ENCODE data around the gene SPRED1. TPM values are rescaled to one million over a fixed set of nuclear protein-coding genes. Genes with fewer than 3 reads are reported as not detected.

SPRED1 gene
- total and polyA plus RNA-seq, 2 of the 13 experiments (the other 11 are each of a cell fraction or from before 2014, with no cell fraction given) = 3.8 to 9.6 TPM

DNA sequence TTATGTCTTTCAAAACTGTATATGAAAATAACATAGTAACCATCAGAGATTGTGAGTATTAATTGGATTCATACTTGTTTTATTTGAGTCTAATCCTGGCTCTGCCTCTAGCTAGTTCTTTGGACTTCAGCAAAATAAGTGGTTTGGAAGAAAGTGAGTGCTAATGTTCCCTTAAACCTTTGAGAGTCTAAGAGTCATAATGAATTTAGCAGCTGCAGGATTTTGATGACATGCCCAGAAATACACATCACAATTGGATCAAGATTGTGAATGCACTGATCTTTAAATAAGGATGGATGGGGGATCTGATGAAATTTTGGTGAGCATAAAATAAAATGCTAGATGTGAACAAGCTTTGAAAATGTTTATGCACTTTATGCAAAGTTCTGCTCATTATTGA lies 121.4 kb downstream of the SPRED1 start:
- in situ Hi-C loops (cut with HindIII; ENCODE audit: extremely low pct_ligation_motif_present, low pct_unique_long_range_greater_than_20kb) = no loop called here
- DNase-seq (ENCODE audit: low spot score) (no peak), FAIRE-seq (no peak), ATAC-seq (no peak)
- TF ChIP-seq SIN3B (IDR thresholded peaks at IDR 0.05; ENCODE audit: low read length) (no peak), ZNF737 (CRISPR knock-in tag; IDR thresholded peaks at IDR 0.05; ENCODE audit: borderline replicate concordance) (no peak), FOXK2 (IDR thresholded peaks at IDR 0.05) (no peak), BRCA1 (CRISPR knock-in tag; IDR thresholded peaks at IDR 0.05) (no peak), NCOR1 (IDR thresholded peaks at IDR 0.05; ENCODE audit: borderline replicate concordance, low read length) (no peak)
- TF ChIP-seq, protein P1, sequence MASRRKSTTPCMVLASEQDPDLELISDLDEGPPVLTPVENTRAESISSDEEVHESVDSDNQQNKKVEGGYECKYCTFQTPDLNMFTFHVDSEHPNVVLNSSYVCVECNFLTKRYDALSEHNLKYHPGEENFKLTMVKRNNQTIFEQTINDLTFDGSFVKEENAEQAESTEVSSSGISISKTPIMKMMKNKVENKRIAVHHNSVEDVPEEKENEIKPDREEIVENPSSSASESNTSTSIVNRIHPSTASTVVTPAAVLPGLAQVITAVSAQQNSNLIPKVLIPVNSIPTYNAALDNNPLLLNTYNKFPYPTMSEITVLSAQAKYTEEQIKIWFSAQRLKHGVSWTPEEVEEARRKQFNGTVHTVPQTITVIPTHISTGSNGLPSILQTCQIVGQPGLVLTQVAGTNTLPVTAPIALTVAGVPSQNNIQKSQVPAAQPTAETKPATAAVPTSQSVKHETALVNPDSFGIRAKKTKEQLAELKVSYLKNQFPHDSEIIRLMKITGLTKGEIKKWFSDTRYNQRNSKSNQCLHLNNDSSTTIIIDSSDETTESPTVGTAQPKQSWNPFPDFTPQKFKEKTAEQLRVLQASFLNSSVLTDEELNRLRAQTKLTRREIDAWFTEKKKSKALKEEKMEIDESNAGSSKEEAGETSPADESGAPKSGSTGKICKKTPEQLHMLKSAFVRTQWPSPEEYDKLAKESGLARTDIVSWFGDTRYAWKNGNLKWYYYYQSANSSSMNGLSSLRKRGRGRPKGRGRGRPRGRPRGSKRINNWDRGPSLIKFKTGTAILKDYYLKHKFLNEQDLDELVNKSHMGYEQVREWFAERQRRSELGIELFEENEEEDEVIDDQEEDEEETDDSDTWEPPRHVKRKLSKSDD (CRISPR knock-in tag; IDR thresholded peaks at IDR 0.05; ENCODE audit: low read depth) = no peak
- no peaks in the 10 kb centered on the region for H3K27me3 ChIP-seq (ENCODE audit: control insufficient read depth in 1 of 2, insufficient read depth in 2 of 2, low read length in 2 of 2)
- no peaks in the 10 kb centered on the region for H3K9me3 ChIP-seq (ENCODE audit: low read length)
- intact Hi-C loops (cut with micrococcal nuclease; ENCODE audit: unreplicated experiment) = no loop called here
- CTCF ChIA-PET (ENCODE audit: low intra/inter-chr PET ratio, low total read pairs) = no interaction called here
- no peaks in the 10 kb centered on the region for H3K79me2 ChIP-seq (ENCODE audit: insufficient read depth, low read length)
- no peak overlapping the region for H3K4me3 ChIP-seq (replicated peaks in 1 of 3; ENCODE audit: insufficient read depth in 1 of 3, low read depth in 2 of 3, low read length in 3 of 3)
- no peak overlapping the region for H3K27ac ChIP-seq (ENCODE audit: extremely low read length, insufficient read depth, low read length)
- no peak overlapping the region for H2AFZ ChIP-seq (ENCODE audit: low read length)
- no TSS peak for BruUV-seq (replicated peaks)
- no peaks in the 10 kb centered on the region for H3K4me1 ChIP-seq (ENCODE audit: insufficient read depth, low read length)
- POLR2A ChIA-PET = no interaction called here
- H3K4me2 ChIP-seq (ENCODE audit: low read depth, low read length) = no peak overlapping the region
- H3K9ac ChIP-seq (ENCODE audit: insufficient read depth, low read depth, low read length) = no peak overlapping the region
- H4K20me1 ChIP-seq (ENCODE audit: insufficient read depth, low read length) = no peaks in the 10 kb centered on the region
- H3K36me3 ChIP-seq (replicated peaks in 1 of 2; ENCODE audit: control insufficient read depth in 1 of 2, insufficient read depth in 2 of 2, low read length in 2 of 2) = no peaks in the 10 kb centered on the region

DNA sequence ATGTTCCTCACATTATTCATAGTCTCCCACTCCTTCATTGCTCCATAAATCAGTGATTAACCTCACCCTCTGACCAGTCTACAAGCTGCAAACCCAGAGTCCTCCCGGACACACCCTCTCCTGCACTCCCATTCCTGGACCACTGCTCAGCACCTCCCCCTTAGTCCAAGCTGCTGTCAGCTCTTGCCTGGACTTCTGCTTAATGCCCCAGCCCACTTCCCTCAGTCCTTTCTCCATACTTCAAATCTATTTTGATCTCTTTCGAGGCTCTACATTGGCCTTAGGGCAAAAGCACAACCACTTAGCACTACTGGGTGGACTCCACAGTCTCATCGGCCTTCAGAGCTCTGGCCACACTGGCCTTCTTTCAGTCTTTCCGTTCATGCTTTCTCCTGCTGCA lies 121.9 kb downstream of the SPRED1 start:
- Histone ChIP-seq H2AFZ (ENCODE audit: low read length) (no peak overlapping the region), H3K4me3 (replicated peaks in 1 of 3; ENCODE audit: insufficient read depth in 1 of 3, low read depth in 2 of 3, low read length in 3 of 3) (no peak overlapping the region), H3K9ac (ENCODE audit: insufficient read depth, low read depth, low read length) (no peak overlapping the region), H3K79me2 (ENCODE audit: insufficient read depth, low read length) (no peaks in the 10 kb centered on the region), H3K4me2 (ENCODE audit: low read depth, low read length) (no peak overlapping the region), H4K20me1 (ENCODE audit: insufficient read depth, low read length) (no peaks in the 10 kb centered on the region), H3K4me1 (ENCODE audit: insufficient read depth, low read length) (no peaks in the 10 kb centered on the region), H3K9me3 (ENCODE audit: low read length) (no peaks in the 10 kb centered on the region), H3K36me3 (replicated peaks in 1 of 2; ENCODE audit: control insufficient read depth in 1 of 2, insufficient read depth in 2 of 2, low read length in 2 of 2) (no peaks in the 10 kb centered on the region), H3K27ac (ENCODE audit: extremely low read length, insufficient read depth, low read length) (no peak overlapping the region), H3K27me3 (ENCODE audit: control insufficient read depth in 1 of 2, insufficient read depth in 2 of 2, low read length in 2 of 2) (no peaks in the 10 kb centered on the region)
- BruUV-seq (replicated peaks) = no TSS peak
- ATAC-seq = no peak
- intact Hi-C loops (cut with micrococcal nuclease; ENCODE audit: unreplicated experiment) (no loop called here), in situ Hi-C loops (cut with HindIII; ENCODE audit: extremely low pct_ligation_motif_present, low pct_unique_long_range_greater_than_20kb) (no loop called here)
- DNase-seq (ENCODE audit: low spot score) = no peak
- POLR2A ChIA-PET = no interaction called here
- no peak for FAIRE-seq
- 3% methylated on average over 4 of the region's 4 CpGs for WGBS (ENCODE audit: low lambda C conversion rate)
- CTCF ChIA-PET (ENCODE audit: low intra/inter-chr PET ratio, low total read pairs) = no interaction called here
- TF ChIP-seq ZFYVE20 (CRISPR knock-in tag; IDR thresholded peaks at IDR 0.05; ENCODE audit: borderline replicate concordance, low read depth) (no peak), RXRA (CRISPR knock-in tag; IDR thresholded peaks at IDR 0.05) (no peak), ARHGAP35 (CRISPR knock-in tag; IDR thresholded peaks at IDR 0.05; ENCODE audit: borderline replicate concordance) (no peak), WIZ (CRISPR knock-in tag; IDR thresholded peaks at IDR 0.05) (no peak), ZC3H4 (CRISPR knock-in tag; IDR thresholded peaks at IDR 0.05; ENCODE audit: borderline replicate concordance) (no peak), ZNF24 (IDR thresholded peaks at IDR 0.05) (no peak)
- TF ChIP-seq, protein P2, sequence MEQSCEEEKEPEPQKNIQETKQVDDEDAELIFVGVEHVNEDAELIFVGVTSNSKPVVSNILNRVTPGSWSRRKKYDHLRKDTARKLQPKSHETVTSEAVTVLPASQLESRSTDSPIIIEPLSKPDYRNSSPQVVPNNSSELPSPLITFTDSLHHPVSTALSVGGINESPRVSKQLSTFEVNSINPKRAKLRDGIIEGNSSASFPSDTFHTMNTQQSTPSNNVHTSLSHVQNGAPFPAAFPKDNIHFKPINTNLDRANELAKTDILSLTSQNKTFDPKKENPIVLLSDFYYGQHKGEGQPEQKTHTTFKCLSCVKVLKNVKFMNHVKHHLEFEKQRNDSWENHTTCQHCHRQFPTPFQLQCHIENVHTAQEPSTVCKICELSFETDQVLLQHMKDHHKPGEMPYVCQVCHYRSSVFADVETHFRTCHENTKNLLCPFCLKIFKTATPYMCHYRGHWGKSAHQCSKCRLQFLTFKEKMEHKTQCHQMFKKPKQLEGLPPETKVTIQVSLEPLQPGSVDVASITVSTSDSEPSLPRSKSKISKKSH (CRISPR knock-in tag; IDR thresholded peaks at IDR 0.05; ENCODE audit: borderline replicate concordance) = no peak

Measured in HepG2 (cell line).